Parathyroid adenoma (tissue), 2 donors: ENCODE measurements around the gene DOP1A.

Experiments used
- H2AFZ ChIP-seq: fragments of 300-600 bp; sonication (generic); one replicate; pipeline ENCODE4 v1.7.0; 2017; ENCODE audit warnings: antibody characterized with exemption, mild to moderate bottlenecking
- H3K27ac ChIP-seq: fragments of 300-600 bp; sonication (generic); one replicate; pipeline ENCODE4 v1.7.0; 2017
- H3K27me3 ChIP-seq: fragments of 300-600 bp; sonication (generic); one replicate; pipeline ENCODE4 v1.7.0; 2017; ENCODE audit warnings: low read length; ENCODE audit not compliant: control insufficient read depth, insufficient read depth
- H3K36me3 ChIP-seq: fragments of 300-600 bp; sonication (generic); one replicate; pipeline ENCODE4 v1.7.0; 2017; ENCODE audit warnings: low read length; ENCODE audit not compliant: control insufficient read depth, insufficient read depth
- H3K4me1 ChIP-seq: fragments of 300-600 bp; sonication (generic); one replicate; pipeline ENCODE4 v1.7.0; 2017; ENCODE audit warnings: control low read depth
- H3K4me2 ChIP-seq: fragments of 300-600 bp; sonication (generic); one replicate; pipeline ENCODE4 v1.7.0; 2017; ENCODE audit warnings: low read length
- H3K4me3 ChIP-seq: fragments of 300-600 bp; sonication (generic); one replicate; pipeline ENCODE4 v1.7.0; 2017; ENCODE audit warnings: low read depth, low read length
- H3K79me2 ChIP-seq: fragments of 300-600 bp; sonication (generic); one replicate; pipeline ENCODE4 v1.7.0; 2017; ENCODE audit warnings: control low read depth
- H3K9ac ChIP-seq: fragments of 300-600 bp; sonication (generic); one replicate; pipeline ENCODE4 v1.7.0; 2017; ENCODE audit warnings: mild to moderate bottlenecking
- H3K9me3 ChIP-seq: fragments of 300-600 bp; sonication (generic); one replicate; pipeline ENCODE4 v1.7.0; 2017; ENCODE audit warnings: low read length; ENCODE audit not compliant: control insufficient read depth
- CTCF ChIP-seq: fragments of 300-600 bp; sonication (generic); IDR thresholded peaks from one replicate; pipeline ENCODE4 v1.7.0; 2017; ENCODE audit warnings: antibody characterized with exemption, mild to moderate bottlenecking
- donor health status: primary hyperparathyroidism.

DOP1A gene

GRCh38 chr6:83192456-83192855, 125.0 kb downstream of the DOP1A start:
- Histone ChIP-seq H3K4me3 (peak overlapping the region; percentile 89), H3K36me3 (no peaks in the 10 kb centered on the region), H2AFZ (peak overlapping the region; percentile 95), H3K27ac (no peak overlapping the region), H3K4me2 (peak overlapping the region; percentile 96), H3K27me3 (no peaks in the 10 kb centered on the region), H3K79me2 (peaks cover 4% of the 10 kb centered on the region), H3K9ac (no peak overlapping the region), H3K4me1 (no peaks in the 10 kb centered on the region), H3K9me3 (no peaks in the 10 kb centered on the region)
- TF ChIP-seq CTCF: no peak

- Histone ChIP-seq H3K9ac (peak within 1 kb of the TSS; percentile 63), H3K4me3 (peak within 1 kb of the TSS; percentile 89), H3K36me3 (no peaks in the 10 kb centered on the region), H3K27ac (peak within 1 kb of the TSS; percentile 21), H2AFZ (peak within 1 kb of the TSS; percentile 95), H3K9me3 (no peaks in the 10 kb centered on the region), H3K4me2 (peak within 1 kb of the TSS; percentile 96), H3K4me1 (no peaks in the 10 kb centered on the region), H3K27me3 (no peaks in the 10 kb centered on the region), H3K79me2 (peaks cover 4% of the 10 kb centered on the region)
- TF ChIP-seq CTCF: no peak
These were observed 125.6 kb downstream of the DOP1A start, which contains the start of the genes PGM3 and RWDD2A for GRCh38 chr6:83192871-83193746. Gene PGM3, minus strand, starts transcription at chr6:83193265. Its CDS starts 2,253 bp downstream, at chr6:83191012. Gene RWDD2A, plus strand, starts transcription at chr6:83193357. Its CDS starts 1,095 bp downstream, at chr6:83194452.

GRCh38 chr6:83193747-83194566, 126.5 kb downstream of the DOP1A start:
- no peak for TF ChIP-seq CTCF
- H3K27ac ChIP-seq: no peak overlapping the region
- H3K9ac ChIP-seq: peak overlapping the region; percentile 63

GRCh38 chr6:83198486-83199172, 131.2 kb downstream of the DOP1A start:
- Histone ChIP-seq H3K4me1 (no peaks in the 10 kb centered on the region), H2AFZ (no peak overlapping the region), H3K79me2 (no peaks in the 10 kb centered on the region), H3K27me3 (no peaks in the 10 kb centered on the region), H3K27ac (no peak overlapping the region), H3K36me3 (no peaks in the 10 kb centered on the region), H3K4me2 (no peak overlapping the region), H3K9me3 (no peaks in the 10 kb centered on the region), H3K9ac (no peak overlapping the region), H3K4me3 (no peak overlapping the region)
- no peak for TF ChIP-seq CTCF

More at GRCh38 chr6:83193747-83194566, 126.5 kb downstream of the DOP1A start:
- H2AFZ ChIP-seq: peak overlapping the region; percentile 95
- H3K79me2 ChIP-seq: peaks cover 4% of the 10 kb centered on the region
- peak overlapping the region; percentile 89 for H3K4me3 ChIP-seq
- no peaks in the 10 kb centered on the region for H3K9me3 ChIP-seq
- H3K4me1 ChIP-seq: no peaks in the 10 kb centered on the region
- no peaks in the 10 kb centered on the region for H3K36me3 ChIP-seq
- no peaks in the 10 kb centered on the region for H3K27me3 ChIP-seq
- H3K4me2 ChIP-seq: peak overlapping the region; percentile 96
